T-helper 1 cell (primary cell): ENCODE measurements around the gene IQGAP1.
"Not testable (repeated sequence)": the region's sequence is repeated elsewhere in the genome, so short reads cannot be mapped to it uniquely, and the experiment has no call there.

Source experiments
- DNase-seq, 5 donors: peaks; one replicate each; pipeline ENCODE4 v3.0.0-alpha.2; 2012 to 2020
- total RNA-seq, 4 donors: gene quantifications; one replicate each; lab custom pipeline; 2026; lab: John Stamatoyannopoulos, UW

The IQGAP1 gene
- total RNA-seq = 328 to 451 (median 416) reads per million in 4 donors

GRCh38 chr15:90387534-90388461 is at the start of gene IQGAP1:
IQGAP1 (plus strand) TSS chr15:90388242; CDS start chr15:90388342, 100 bp downstream.
- peak; percentile 89 to 98 (median 95) for DNase-seq

GRCh38 chr15:90338532-90338931 is 49.5 kb upstream of the IQGAP1 start:
- no peak for DNase-seq

DNA sequence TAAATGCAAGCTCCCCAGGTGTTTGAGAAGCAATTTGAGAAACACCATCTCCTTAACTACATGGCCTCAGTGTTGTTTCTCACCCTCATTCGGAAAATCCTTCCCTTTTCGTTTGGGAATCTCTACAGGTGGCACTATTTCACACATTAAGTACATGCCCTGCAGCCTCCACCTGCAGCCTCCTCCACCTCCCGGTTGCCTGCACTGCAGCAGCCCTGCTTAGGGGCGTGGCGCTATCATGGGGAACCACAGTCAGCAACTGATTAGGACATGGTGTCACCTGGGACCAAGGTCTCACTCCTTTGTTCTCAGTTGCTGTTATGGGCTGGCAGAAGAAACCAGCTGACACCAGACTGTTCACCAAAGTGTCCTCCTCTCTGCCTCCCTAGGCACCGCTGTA is 47.7 kb upstream of the IQGAP1 start:
- DNase-seq = no peak

DNA sequence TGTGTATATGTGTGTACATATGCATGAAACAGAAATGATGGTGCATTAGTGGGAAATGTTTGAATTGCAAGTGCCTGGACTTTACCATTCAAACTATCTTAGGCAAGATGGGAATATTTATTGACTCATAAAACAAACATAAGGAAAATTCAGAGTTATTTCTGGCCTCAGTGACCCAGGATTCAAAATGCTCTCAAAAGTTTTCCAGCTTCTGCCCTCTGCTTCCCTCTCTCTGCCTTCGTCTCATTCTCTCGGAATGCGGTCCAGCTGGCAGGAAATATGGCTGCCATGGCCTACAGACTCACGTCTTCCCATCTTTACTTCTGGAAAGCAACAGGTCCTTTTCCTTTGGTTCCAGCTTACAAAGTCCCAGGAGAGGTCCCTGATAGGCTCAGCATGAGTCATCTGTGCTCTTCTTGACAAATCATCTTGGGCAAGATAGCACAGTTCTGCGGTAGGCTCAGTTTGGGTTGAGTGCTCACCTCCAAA is 44.7 kb upstream of the IQGAP1 start:
- DNase-seq = no peak

GRCh38 chr15:90344662-90345061 is 43.4 kb upstream of the IQGAP1 start:
- no peak for DNase-seq

- DNase-seq = no peak
Observed at GRCh38 chr15:90345857-90346256, 42.2 kb upstream of the IQGAP1 start.

- DNase-seq = not testable (repeated sequence)
Observed at GRCh38 chr15:90347431-90348065, 40.5 kb upstream of the IQGAP1 start.

GRCh38 chr15:90348456-90348855 is 39.6 kb upstream of the IQGAP1 start:
- DNase-seq = no peak

- DNase-seq = no peak
Observed at GRCh38 chr15:90349072-90349471, 39.0 kb upstream of the IQGAP1 start.

DNA sequence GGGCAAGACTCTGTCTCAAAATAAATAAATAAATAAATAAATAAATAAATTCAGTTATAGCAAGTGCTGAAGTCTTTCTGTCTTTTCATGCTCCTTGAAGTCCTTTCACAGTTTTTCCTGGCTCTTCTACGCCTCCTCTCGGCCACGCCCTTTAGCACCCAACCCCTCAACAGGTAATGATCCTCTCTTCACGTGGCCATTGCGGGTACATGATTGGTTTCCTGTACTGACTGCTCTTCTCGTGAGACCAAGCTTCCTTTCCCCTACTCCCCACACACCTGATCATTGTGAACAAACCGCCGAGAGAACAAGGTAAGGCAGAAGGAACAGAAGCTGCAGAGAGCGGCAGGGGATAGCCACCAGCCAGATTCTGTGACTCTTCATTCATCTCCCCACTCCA is 38.2 kb upstream of the IQGAP1 start:
- DNase-seq = no peak

DNA sequence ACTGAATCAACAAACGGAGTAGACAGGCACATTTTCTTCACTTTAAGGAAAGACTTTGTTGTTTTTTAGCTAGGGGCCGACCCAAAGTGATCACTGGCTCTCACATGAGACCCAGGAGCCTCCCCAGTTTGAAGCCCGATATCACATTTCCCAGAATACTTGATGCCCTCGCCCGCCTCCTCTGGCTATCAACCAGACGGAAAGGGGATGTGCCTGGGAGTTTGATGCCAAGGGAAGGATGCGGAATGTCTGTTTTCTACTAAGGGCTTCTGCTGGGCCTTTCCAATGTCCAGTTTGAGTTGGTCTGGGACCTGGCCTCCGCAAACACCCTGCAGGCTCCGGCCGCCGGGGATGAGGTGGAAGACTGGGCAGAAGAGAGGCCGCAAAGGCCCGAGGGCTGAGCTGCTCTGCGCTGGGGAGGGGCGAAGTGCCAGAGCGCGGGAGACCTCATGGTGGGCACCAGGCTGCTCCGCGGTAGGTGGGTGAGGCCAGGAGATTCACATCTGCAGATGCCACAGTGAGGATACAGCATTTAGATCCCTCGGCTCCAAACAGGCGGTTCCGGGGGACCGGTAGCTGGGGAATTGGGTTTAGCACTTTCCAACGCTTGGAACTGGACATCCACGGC is 36.4 kb upstream of the IQGAP1 start:
- no peak for DNase-seq

GRCh38 chr15:90352107-90352893 is 35.7 kb upstream of the IQGAP1 start, which contains the start of gene ZNF774:
ZNF774 (plus strand) TSS chr15:90352284; CDS start chr15:90354661, 2,377 bp downstream.
- DNase-seq = peak; percentile 82 to 94 (median 88)

- no peak for DNase-seq
Observed at GRCh38 chr15:90354986-90355385, 33.1 kb upstream of the IQGAP1 start.

- DNase-seq = no peak
Observed at GRCh38 chr15:90358124-90359033, 29.7 kb upstream of the IQGAP1 start.

DNA sequence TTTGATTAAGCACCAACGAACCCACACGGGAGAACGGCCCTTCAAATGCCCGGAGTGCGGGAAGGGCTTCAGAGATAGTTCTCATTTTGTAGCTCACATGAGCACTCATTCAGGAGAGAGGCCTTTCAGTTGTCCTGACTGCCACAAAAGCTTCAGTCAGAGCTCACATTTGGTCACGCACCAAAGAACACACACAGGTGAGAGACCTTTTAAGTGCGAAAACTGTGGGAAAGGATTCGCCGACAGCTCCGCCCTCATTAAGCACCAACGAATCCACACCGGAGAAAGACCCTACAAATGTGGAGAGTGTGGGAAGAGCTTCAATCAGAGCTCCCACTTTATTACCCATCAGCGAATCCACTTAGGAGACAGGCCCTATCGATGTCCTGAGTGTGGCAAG is 27.3 kb upstream of the IQGAP1 start:
- DNase-seq = no peak

DNA sequence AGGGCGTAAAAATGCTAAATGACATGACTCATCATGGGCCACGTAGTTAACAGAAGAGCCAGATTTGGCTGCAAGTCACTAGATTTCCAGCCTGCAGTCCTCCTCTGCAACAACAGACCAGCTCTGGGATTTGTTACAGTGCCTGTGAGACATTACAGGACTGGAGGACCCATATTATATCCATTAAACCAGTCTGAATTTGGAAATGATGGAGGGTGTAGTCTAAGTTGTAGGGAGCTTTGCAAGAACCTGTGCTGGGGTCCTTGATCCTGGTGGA is 25.2 kb upstream of the IQGAP1 start:
- DNase-seq = no peak

- DNase-seq = no peak
Observed at GRCh38 chr15:90364251-90364650, 23.8 kb upstream of the IQGAP1 start.

- no peak for DNase-seq
Observed at GRCh38 chr15:90365414-90366055, 22.5 kb upstream of the IQGAP1 start.

DNA sequence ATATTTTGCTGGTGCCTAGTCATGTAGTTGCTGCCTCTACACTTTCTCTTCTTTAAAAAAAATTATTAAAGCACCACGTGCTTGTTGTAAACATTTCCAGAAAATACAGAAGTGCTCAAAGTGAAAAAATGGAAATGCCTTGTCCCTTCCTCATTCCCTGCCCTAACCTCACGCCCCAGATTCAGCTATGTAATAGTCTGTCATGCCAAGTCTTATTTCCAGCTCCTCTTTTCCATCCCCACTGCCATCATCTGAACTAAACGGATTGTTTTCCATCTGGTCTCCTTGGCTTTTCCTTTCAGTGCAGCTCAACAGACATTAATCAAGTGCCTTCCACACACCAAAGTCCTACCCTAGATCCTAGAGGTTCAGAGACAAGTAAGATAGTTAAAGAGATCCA is 20.5 kb upstream of the IQGAP1 start:
- DNase-seq = no peak

- DNase-seq = no peak
Observed at GRCh38 chr15:90375071-90375470, 13.0 kb upstream of the IQGAP1 start.

- DNase-seq = peak; percentile 32 to 87 (median 55)
Observed at GRCh38 chr15:90376789-90377188, 11.3 kb upstream of the IQGAP1 start.
